Measurements from ENCODE around the gene HSD17B11.

HSD17B11 gene

GRCh38 chr4:87375719-87376291 lies 15.2 kb downstream of the HSD17B11 start:
- FAIRE-seq (peak; percentile 21), DNase-seq (ENCODE audit: insufficient read length) (no peak)
- no peak for TF ChIP-seq POLR2AphosphoS5 (IDR thresholded peaks at IDR 0.05; ENCODE audit: low read depth, low read length)
- TF ChIP-seq TAF1 (IDR thresholded peaks at IDR 0.05; ENCODE audit: borderline replicate concordance, low read depth, low read length) = no peak
- TF ChIP-seq POLR2A (IDR thresholded peaks at IDR 0.05; ENCODE audit: low read depth, low read length) = no peak

DNA sequence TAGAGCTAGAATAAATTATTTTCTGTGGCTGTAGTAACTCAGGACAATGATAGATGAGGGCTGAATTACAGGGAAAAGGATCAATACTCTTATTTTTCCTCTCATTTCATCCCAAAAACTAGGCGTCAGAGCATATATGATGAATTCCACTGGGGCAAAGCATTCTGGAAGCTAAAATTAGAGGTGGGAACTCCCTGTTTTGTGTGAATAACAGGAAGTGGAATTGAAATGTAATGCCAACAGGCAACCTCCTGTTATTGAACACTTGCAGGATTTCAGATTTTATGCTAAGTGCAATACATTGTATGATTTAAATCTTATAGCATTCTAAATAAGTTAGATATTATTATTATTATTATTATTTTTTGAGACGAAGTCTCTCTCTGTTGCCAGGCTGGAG lies 20.9 kb downstream of the HSD17B11 start:
- no peak for TF ChIP-seq POLR2A (IDR thresholded peaks at IDR 0.05; ENCODE audit: low read depth, low read length)
- no peak for TF ChIP-seq POLR2AphosphoS5 (IDR thresholded peaks at IDR 0.05; ENCODE audit: low read depth, low read length)
- TF ChIP-seq TAF1 (IDR thresholded peaks at IDR 0.05; ENCODE audit: borderline replicate concordance, low read depth, low read length) = no peak
- FAIRE-seq = no peak
- DNase-seq (ENCODE audit: insufficient read length) = no peak

- FAIRE-seq (no peak), DNase-seq (ENCODE audit: insufficient read length) (no peak)
- TF ChIP-seq POLR2A (IDR thresholded peaks at IDR 0.05; ENCODE audit: low read depth, low read length) (no peak), POLR2AphosphoS5 (IDR thresholded peaks at IDR 0.05; ENCODE audit: low read depth, low read length) (no peak), TAF1 (IDR thresholded peaks at IDR 0.05; ENCODE audit: borderline replicate concordance, low read depth, low read length) (no peak)
Observed at GRCh38 chr4:87366521-87367162, 24.3 kb downstream of the HSD17B11 start.

DNA sequence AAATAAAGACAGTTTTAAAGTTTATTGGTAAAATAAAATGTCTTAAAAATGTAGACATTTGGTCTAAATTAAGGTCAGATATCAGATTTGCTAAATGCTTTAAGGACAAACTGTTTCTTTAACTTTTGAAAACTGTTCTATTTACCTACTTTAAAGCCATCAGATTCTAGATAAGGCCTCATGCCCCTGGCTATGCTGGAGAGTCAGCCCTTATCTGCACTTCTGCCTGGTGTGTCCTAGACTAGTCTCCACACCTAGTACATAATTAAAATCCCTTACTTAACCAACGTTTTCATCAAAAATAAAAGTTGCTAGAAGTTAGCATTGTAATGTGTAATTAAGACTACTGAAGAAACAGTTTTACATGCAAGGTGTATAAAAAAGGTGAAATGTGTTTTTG lies 25.6 kb downstream of the HSD17B11 start:
- no peak for FAIRE-seq
- no peak for DNase-seq (ENCODE audit: insufficient read length)
- TF ChIP-seq POLR2AphosphoS5 (IDR thresholded peaks at IDR 0.05; ENCODE audit: low read depth, low read length) = no peak
- TF ChIP-seq TAF1 (IDR thresholded peaks at IDR 0.05; ENCODE audit: borderline replicate concordance, low read depth, low read length) = no peak
- no peak for TF ChIP-seq POLR2A (IDR thresholded peaks at IDR 0.05; ENCODE audit: low read depth, low read length)

DNA sequence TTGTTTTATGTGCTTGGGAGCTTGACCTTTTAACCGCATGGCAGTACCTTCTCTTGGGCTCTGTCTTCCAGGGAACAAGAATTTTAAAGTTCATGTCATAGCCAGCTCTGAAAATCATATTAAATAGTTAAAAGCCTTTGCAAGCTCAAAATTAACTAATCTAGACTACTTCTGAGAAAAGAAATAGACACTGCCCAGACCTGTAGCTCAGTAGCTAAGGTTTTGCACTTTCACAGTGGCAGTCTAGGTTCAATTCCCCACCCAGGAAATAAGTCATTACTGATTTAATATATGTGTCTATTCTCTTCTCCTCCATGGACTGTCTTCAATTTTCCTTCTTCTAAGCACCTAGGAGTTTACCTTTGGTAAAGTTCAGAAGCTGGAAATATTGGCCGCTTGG lies 27.4 kb downstream of the HSD17B11 start:
- FAIRE-seq (no peak), DNase-seq (ENCODE audit: insufficient read length) (no peak)
- TF ChIP-seq POLR2A (IDR thresholded peaks at IDR 0.05; ENCODE audit: low read depth, low read length) (no peak), TAF1 (IDR thresholded peaks at IDR 0.05; ENCODE audit: borderline replicate concordance, low read depth, low read length) (no peak), POLR2AphosphoS5 (IDR thresholded peaks at IDR 0.05; ENCODE audit: low read depth, low read length) (no peak)

DNA sequence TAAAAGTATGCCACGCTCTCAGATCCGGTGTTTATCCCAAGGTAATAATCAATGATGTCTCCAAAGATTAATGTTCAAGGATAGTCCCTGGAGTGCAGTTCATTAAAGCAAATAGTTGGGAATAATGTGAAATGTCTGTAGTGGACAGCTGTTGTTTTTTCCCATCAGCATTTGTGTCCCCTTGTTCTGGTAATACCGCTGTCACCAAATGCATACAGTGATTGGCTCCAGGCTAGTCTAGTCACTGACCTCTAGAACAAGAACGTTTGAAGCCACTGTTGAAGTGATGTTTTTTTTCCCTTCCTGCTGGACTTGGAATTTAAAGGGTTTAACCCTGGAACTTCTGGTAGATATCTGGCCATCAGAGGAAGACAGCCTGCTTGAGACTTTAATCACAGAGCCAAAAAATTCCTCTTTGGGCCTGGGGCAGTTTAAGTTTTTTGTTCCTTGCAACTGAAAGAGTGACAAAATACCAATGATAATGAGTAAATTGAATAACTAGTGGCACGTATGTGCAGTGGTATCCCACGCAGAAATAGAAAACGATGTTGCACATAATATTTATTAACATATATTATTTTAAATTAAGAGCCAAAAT lies 30.6 kb downstream of the HSD17B11 start:
- TF ChIP-seq POLR2AphosphoS5 (IDR thresholded peaks at IDR 0.05; ENCODE audit: low read depth, low read length) (no peak), TAF1 (IDR thresholded peaks at IDR 0.05; ENCODE audit: borderline replicate concordance, low read depth, low read length) (no peak), POLR2A (IDR thresholded peaks at IDR 0.05; ENCODE audit: low read depth, low read length) (no peak)
- FAIRE-seq (no peak), DNase-seq (ENCODE audit: insufficient read length) (no peak)

GRCh38 chr4:87359258-87359657 lies 31.7 kb downstream of the HSD17B11 start:
- no peak for DNase-seq (ENCODE audit: insufficient read length)
- TF ChIP-seq POLR2A (IDR thresholded peaks at IDR 0.05; ENCODE audit: low read depth, low read length) (no peak), TAF1 (IDR thresholded peaks at IDR 0.05; ENCODE audit: borderline replicate concordance, low read depth, low read length) (no peak), POLR2AphosphoS5 (IDR thresholded peaks at IDR 0.05; ENCODE audit: low read depth, low read length) (no peak)
- no peak for FAIRE-seq

- DNase-seq (ENCODE audit: insufficient read length) (no peak), FAIRE-seq (no peak)
- TF ChIP-seq POLR2AphosphoS5 (IDR thresholded peaks at IDR 0.05; ENCODE audit: low read depth, low read length) (no peak), POLR2A (IDR thresholded peaks at IDR 0.05; ENCODE audit: low read depth, low read length) (no peak), TAF1 (IDR thresholded peaks at IDR 0.05; ENCODE audit: borderline replicate concordance, low read depth, low read length) (no peak)
Observed at GRCh38 chr4:87356832-87357526, 34.0 kb downstream of the HSD17B11 start.

DNA sequence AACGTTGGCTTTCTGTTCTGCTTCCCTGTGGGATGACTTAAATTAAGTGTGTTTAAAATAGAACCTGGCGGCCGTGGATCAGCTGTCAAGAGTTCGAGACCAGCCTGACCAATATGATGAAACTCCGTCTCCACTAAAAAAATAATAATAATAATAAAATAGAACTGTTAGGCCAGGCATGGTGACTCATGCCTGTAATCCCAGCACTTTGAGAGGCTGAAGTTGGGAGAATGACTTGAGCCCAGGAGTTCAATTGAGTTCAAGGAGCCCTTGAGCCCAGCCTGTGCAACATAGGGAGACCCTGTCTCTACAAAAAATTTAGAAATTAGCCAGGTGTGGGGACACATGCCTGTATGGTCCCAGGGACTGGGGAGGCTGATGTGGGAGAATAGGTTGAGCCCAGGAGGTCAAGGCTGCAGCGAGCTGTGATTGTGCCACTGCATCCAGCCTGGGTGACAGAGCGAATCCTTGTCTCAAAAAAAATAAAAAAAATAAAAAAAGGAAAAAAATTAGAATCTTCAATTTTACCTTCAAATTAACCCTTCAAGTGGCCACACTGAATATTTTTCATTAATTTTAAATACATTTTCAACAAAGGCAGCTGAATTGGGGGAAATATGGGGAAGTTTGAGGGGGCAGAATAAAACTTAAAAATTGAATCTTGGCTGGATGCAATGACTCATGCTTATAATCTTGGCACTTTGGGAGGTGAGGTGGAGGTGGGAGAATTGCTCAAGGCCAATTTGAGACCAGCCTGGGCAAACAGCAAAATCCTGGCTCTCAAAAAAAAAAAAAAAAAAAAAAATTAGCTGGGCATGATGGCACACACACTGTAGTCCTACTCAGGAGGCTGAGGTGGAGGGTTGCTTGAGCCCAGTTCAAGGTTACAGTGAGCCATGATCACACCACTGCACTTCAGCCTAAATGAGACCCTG lies 36.6 kb downstream of the HSD17B11 start:
- DNase-seq (ENCODE audit: insufficient read length) (no peak), FAIRE-seq (no peak)
- TF ChIP-seq POLR2A (IDR thresholded peaks at IDR 0.05; ENCODE audit: low read depth, low read length) (no peak), POLR2AphosphoS5 (IDR thresholded peaks at IDR 0.05; ENCODE audit: low read depth, low read length) (no peak), TAF1 (IDR thresholded peaks at IDR 0.05; ENCODE audit: borderline replicate concordance, low read depth, low read length) (no peak)

DNA sequence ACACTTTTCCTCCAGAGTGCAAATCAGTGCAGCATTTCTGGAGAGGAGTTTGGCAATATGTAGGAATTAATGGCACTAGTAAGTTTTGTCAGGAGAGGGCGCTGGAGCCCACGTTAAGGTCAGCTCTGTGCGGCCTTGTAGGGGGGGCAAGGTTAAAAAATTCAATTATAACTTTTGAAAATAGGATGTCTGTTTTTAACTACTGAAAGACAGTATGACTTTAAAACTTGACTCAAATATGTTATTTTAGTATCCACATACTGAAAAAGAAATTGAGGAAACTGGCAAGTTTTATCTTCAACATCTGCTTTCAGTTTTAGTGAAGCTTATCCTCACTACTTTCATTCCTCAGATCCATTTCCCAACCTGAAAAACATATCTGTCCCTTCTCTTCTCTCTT lies 37.4 kb downstream of the HSD17B11 start:
- DNase-seq (ENCODE audit: insufficient read length) (peak; percentile 37), FAIRE-seq (peak; percentile 71)
- TF ChIP-seq POLR2A (IDR thresholded peaks at IDR 0.05; ENCODE audit: low read depth, low read length) (no peak), TAF1 (IDR thresholded peaks at IDR 0.05; ENCODE audit: borderline replicate concordance, low read depth, low read length) (no peak), POLR2AphosphoS5 (IDR thresholded peaks at IDR 0.05; ENCODE audit: low read depth, low read length) (no peak)

DNA sequence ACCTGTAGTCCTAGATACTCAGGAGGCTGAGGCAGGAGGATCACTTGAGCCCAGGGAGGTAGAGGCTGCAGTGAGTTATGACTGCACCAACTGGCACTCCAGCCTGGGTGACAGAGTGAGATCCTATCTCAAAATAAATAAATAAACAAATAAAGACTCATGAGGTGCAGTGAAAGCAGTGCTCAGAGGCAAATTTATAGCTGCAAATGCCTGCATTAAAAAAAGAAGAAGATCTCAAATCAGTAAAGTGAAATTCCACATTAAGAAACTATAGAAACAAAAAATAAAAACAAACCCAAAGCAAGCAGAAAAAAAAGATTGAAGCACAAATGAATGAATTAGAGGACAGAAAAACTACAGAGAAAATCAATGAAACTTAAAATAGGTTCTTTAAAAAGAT lies 45.8 kb downstream of the HSD17B11 start:
- FAIRE-seq (no peak), DNase-seq (ENCODE audit: insufficient read length) (no peak)
- TF ChIP-seq TAF1 (IDR thresholded peaks at IDR 0.05; ENCODE audit: borderline replicate concordance, low read depth, low read length) = no peak
